ENCODE measurements around the gene ZNF524.

The ZNF524 gene

GRCh38 chr19:55592391-55593090 lies 7.5 kb upstream of the ZNF524 start:
- no peak for TF ChIP-seq CTCF (IDR thresholded peaks at IDR 0.05; ENCODE audit: low read depth, low read length)

GRCh38 chr19:55593096-55593772 lies 6.9 kb upstream of the ZNF524 start:
- DNase-seq (ENCODE audit: extremely low read depth, low read depth): no peak
- no peak for TF ChIP-seq CTCF (IDR thresholded peaks at IDR 0.05; ENCODE audit: low read depth, low read length)

More at GRCh38 chr19:55592391-55593090, 7.5 kb upstream of the ZNF524 start:
- DNase-seq (ENCODE audit: extremely low read depth, low read depth): no peak

- DNase-seq (ENCODE audit: extremely low read depth, low read depth): no peak
- TF ChIP-seq CTCF (IDR thresholded peaks at IDR 0.05; ENCODE audit: low read depth, low read length): no peak
These were observed 5.0 kb upstream of the ZNF524 start for GRCh38 chr19:55594996-55595545.

GRCh38 chr19:55596304-55596703 lies 3.8 kb upstream of the ZNF524 start:
- TF ChIP-seq CTCF (IDR thresholded peaks at IDR 0.05; ENCODE audit: low read depth, low read length): no peak

GRCh38 chr19:55597501-55597921 lies 2.6 kb upstream of the ZNF524 start:
- DNase-seq (ENCODE audit: extremely low read depth, low read depth): no peak
- TF ChIP-seq CTCF (IDR thresholded peaks at IDR 0.05; ENCODE audit: low read depth, low read length): no peak

More at GRCh38 chr19:55596304-55596703, 3.8 kb upstream of the ZNF524 start:
- DNase-seq (ENCODE audit: extremely low read depth, low read depth): no peak

- no peak for DNase-seq (ENCODE audit: extremely low read depth, low read depth)
- no peak for TF ChIP-seq CTCF (IDR thresholded peaks at IDR 0.05; ENCODE audit: low read depth, low read length)
These were observed 2.1 kb upstream of the ZNF524 start for GRCh38 chr19:55598034-55598433.
